Measurements from ENCODE around the gene HDAC10.

Gene HDAC10
- 4.4 to 5.8 reads per million in 2 donors for total RNA-seq

GRCh38 chr22:50250555-50251476 is at the start of gene HDAC10:
TSS of gene HDAC10 (minus strand) at chr22:50251265. CDS start at chr22:50251032, 233 bp downstream.
- peak; percentile 60 for DNase-seq

- no peak for DNase-seq
These were observed 49.7 kb upstream of the HDAC10 start for GRCh38 chr22:50300620-50301257.

- no peak for DNase-seq
These were observed 48.9 kb upstream of the HDAC10 start for GRCh38 chr22:50299785-50300619.

GRCh38 chr22:50298937-50299784 is 48.1 kb upstream of the HDAC10 start:
- no peak for DNase-seq

GRCh38 chr22:50298266-50298637 is 47.2 kb upstream of the HDAC10 start:
- DNase-seq = no peak

- DNase-seq = no peak
These were observed 46.6 kb upstream of the HDAC10 start for GRCh38 chr22:50297510-50298265.

- no peak for DNase-seq
These were observed 45.8 kb upstream of the HDAC10 start for GRCh38 chr22:50296658-50297490.

GRCh38 chr22:50294319-50294656 is 43.2 kb upstream of the HDAC10 start:
- no peak for DNase-seq

GRCh38 chr22:50293441-50294318 is 42.6 kb upstream of the HDAC10 start:
- DNase-seq = no peak

GRCh38 chr22:50292643-50293440 is 41.8 kb upstream of the HDAC10 start:
- no peak for DNase-seq

GRCh38 chr22:50289942-50290630 is 39.0 kb upstream of the HDAC10 start:
- DNase-seq = no peak

GRCh38 chr22:50289151-50289941 is 38.3 kb upstream of the HDAC10 start:
- DNase-seq = no peak

GRCh38 chr22:50287731-50288130 is 36.7 kb upstream of the HDAC10 start:
- no peak for DNase-seq

- no peak for DNase-seq
These were observed 35.7 kb upstream of the HDAC10 start for GRCh38 chr22:50286701-50287318.

GRCh38 chr22:50286275-50286674 is 35.2 kb upstream of the HDAC10 start:
- no peak for DNase-seq

GRCh38 chr22:50285568-50286229 is 34.6 kb upstream of the HDAC10 start:
- DNase-seq = no peak
